ENCODE data around the gene PLEKHA6. TPM values are rescaled to one million over a fixed set of nuclear protein-coding genes. Genes with fewer than 3 reads are reported as not detected.

The PLEKHA6 gene
- total RNA-seq, 4 donors from 2014 or later, result 3.7 to 15.4 (median 12.8) TPM

DNA sequence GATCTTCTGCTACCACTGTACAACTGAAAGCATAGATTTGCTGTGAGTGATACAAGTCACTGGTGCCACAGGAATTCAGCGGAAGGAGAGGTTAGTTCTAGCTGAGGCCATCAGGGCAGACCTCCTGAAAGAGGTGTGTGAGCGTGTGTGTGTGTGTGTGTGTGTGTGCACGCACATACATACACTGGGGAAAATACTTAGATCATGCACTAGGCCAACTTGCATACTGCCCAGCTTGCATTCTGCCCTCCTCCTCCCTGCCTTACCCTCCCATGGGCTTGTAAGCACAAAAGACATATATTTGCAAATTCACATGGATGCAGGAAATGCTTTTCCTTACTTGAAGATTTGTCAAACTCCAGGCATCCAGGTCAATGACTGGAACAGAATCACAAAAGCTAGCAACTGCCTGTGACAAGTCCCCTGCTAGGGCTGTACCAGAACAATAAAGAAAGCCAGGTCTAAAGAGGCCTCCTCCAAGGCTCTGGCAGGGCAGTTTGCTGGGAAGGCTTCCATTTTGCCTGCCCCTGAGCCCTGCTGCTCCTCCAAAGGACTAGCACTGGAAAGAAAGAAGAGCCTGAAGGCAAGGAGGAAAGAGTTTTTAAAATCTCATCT is 23.2 kb downstream of the PLEKHA6 start:
- Histone ChIP-seq H3K4me1 (peaks cover 40% of the 10 kb centered on the region), H3K27ac (peak overlapping the region; percentile 47), H3K27me3 (no peaks in the 10 kb centered on the region), H3K36me3 (no peaks in the 10 kb centered on the region), H3K9me3 (no peaks in the 10 kb centered on the region), H3K4me3 (no peak overlapping the region)
- no peak for DNase-seq (ENCODE audit: low spot score in 2 of 2)
- WGBS, result 97% methylated on average over 3 of the region's 3 CpGs
- no peak for TF ChIP-seq POLR2A (IDR thresholded peaks at IDR 0.05)
- no peak for TF ChIP-seq POLR2AphosphoS5 (IDR thresholded peaks at IDR 0.05)
- no peak for TF ChIP-seq EP300 (IDR thresholded peaks at IDR 0.05)
- TF ChIP-seq, protein P1, sequence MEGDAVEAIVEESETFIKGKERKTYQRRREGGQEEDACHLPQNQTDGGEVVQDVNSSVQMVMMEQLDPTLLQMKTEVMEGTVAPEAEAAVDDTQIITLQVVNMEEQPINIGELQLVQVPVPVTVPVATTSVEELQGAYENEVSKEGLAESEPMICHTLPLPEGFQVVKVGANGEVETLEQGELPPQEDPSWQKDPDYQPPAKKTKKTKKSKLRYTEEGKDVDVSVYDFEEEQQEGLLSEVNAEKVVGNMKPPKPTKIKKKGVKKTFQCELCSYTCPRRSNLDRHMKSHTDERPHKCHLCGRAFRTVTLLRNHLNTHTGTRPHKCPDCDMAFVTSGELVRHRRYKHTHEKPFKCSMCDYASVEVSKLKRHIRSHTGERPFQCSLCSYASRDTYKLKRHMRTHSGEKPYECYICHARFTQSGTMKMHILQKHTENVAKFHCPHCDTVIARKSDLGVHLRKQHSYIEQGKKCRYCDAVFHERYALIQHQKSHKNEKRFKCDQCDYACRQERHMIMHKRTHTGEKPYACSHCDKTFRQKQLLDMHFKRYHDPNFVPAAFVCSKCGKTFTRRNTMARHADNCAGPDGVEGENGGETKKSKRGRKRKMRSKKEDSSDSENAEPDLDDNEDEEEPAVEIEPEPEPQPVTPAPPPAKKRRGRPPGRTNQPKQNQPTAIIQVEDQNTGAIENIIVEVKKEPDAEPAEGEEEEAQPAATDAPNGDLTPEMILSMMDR (IDR thresholded peaks at IDR 0.05), result no peak

GRCh38 chr1:204335533-204335932 is 24.2 kb downstream of the PLEKHA6 start:
- TF ChIP-seq, protein P1 (IDR thresholded peaks at IDR 0.05), result no peak
- TF ChIP-seq POLR2A (IDR thresholded peaks at IDR 0.05) (no peak), EP300 (IDR thresholded peaks at IDR 0.05) (no peak), POLR2AphosphoS5 (IDR thresholded peaks at IDR 0.05) (no peak)
- no peaks in the 10 kb centered on the region for H3K36me3 ChIP-seq
- 57% methylated on average over 1 of the region's 1 CpG for WGBS

GRCh38 chr1:204335085-204335484 is 24.6 kb downstream of the PLEKHA6 start:
- no peaks in the 10 kb centered on the region for H3K27me3 ChIP-seq
- TF ChIP-seq, protein P1 (IDR thresholded peaks at IDR 0.05), result no peak
- TF ChIP-seq POLR2A (IDR thresholded peaks at IDR 0.05) (no peak), POLR2AphosphoS5 (IDR thresholded peaks at IDR 0.05) (no peak), EP300 (IDR thresholded peaks at IDR 0.05) (no peak)
- no peaks in the 10 kb centered on the region for H3K9me3 ChIP-seq
- H3K36me3 ChIP-seq, result no peaks in the 10 kb centered on the region
- no peak overlapping the region for H3K4me3 ChIP-seq
- peaks cover 36% of the 10 kb centered on the region for H3K4me1 ChIP-seq
- no peak overlapping the region for H3K27ac ChIP-seq
- no peak for DNase-seq (ENCODE audit: low spot score in 2 of 2)
- WGBS, result 93% methylated on average over 1 of the region's 1 CpG

More at GRCh38 chr1:204335533-204335932, 24.2 kb downstream of the PLEKHA6 start:
- no peak for DNase-seq (ENCODE audit: low spot score in 2 of 2)
- Histone ChIP-seq H3K9me3 (no peaks in the 10 kb centered on the region), H3K27me3 (no peaks in the 10 kb centered on the region), H3K4me3 (no peak overlapping the region), H3K4me1 (peaks cover 36% of the 10 kb centered on the region), H3K27ac (no peak overlapping the region)

GRCh38 chr1:204334455-204334854 is 25.3 kb downstream of the PLEKHA6 start:
- no peak for TF ChIP-seq POLR2A (IDR thresholded peaks at IDR 0.05)
- no peak for TF ChIP-seq POLR2AphosphoS5 (IDR thresholded peaks at IDR 0.05)
- TF ChIP-seq, protein P1 (IDR thresholded peaks at IDR 0.05), result no peak
- TF ChIP-seq EP300 (IDR thresholded peaks at IDR 0.05), result no peak
- Histone ChIP-seq H3K36me3 (no peaks in the 10 kb centered on the region), H3K27ac (no peak overlapping the region), H3K9me3 (no peaks in the 10 kb centered on the region), H3K4me1 (peaks cover 36% of the 10 kb centered on the region), H3K4me3 (no peak overlapping the region), H3K27me3 (no peaks in the 10 kb centered on the region)
- no peak for DNase-seq (ENCODE audit: low spot score in 2 of 2)
- WGBS, result 93% methylated on average over 7 of the region's 7 CpGs

DNA sequence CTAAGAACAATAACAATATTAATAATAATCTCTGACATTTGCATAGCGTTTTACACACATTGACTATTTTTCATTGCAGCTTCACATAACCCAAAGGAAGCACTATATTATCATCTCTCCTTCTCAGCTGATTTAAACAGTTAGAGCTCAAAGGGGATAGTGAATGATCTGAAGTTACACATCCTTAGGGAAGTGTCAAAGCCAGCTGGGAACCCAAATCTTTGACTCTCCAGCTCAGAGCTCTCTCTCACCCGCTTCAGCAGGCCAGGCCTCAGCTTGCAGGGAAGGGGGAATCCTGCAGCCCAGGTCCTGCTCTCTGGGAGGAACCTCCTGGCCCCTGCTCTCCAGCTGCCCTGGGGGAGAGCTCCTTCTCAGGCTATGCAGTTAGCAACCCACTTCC is 26.3 kb downstream of the PLEKHA6 start:
- H3K27me3 ChIP-seq, result no peaks in the 10 kb centered on the region
- no peaks in the 10 kb centered on the region for H3K9me3 ChIP-seq
- no peaks in the 10 kb centered on the region for H3K36me3 ChIP-seq
- TF ChIP-seq EP300 (IDR thresholded peaks at IDR 0.05) (no peak), POLR2AphosphoS5 (IDR thresholded peaks at IDR 0.05) (no peak), POLR2A (IDR thresholded peaks at IDR 0.05) (no peak)
- TF ChIP-seq, protein P1 (IDR thresholded peaks at IDR 0.05), result no peak
- peaks cover 28% of the 10 kb centered on the region for H3K4me1 ChIP-seq
- DNase-seq (ENCODE audit: low spot score in 2 of 2), result no peak
- 62% methylated on average over 2 of the region's 2 CpGs for WGBS
- no peak overlapping the region for H3K4me3 ChIP-seq
- no peak overlapping the region for H3K27ac ChIP-seq
